Prostate gland (tissue), 2 donors: ENCODE measurements around the gene SND1.

Experiments
- POLR2A ChIP-seq: fragments of 450-650 bp; IDR thresholded peaks from one replicate; pipeline ENCODE4 v1.6.1; 2016; ENCODE audit warnings: antibody characterized with exemption, mild to moderate bottlenecking
- TF ChIP-seq, protein P1 (sequence below), 4 experiments: fragments of 200-600 bp in 2 of 4; fragments of 450-650 bp in 2 of 4; sonication (generic) in 2 of 4; IDR thresholded peaks; 1 replicate in 3 of 4; 2 replicates in 1 of 4; pipeline ENCODE4 v1.5.1; 2016 to 2019; ENCODE audit warnings: antibody characterized with exemption in 4 of 4, mild to moderate bottlenecking in 2 of 4, moderate library complexity in 2 of 4

DNA sequence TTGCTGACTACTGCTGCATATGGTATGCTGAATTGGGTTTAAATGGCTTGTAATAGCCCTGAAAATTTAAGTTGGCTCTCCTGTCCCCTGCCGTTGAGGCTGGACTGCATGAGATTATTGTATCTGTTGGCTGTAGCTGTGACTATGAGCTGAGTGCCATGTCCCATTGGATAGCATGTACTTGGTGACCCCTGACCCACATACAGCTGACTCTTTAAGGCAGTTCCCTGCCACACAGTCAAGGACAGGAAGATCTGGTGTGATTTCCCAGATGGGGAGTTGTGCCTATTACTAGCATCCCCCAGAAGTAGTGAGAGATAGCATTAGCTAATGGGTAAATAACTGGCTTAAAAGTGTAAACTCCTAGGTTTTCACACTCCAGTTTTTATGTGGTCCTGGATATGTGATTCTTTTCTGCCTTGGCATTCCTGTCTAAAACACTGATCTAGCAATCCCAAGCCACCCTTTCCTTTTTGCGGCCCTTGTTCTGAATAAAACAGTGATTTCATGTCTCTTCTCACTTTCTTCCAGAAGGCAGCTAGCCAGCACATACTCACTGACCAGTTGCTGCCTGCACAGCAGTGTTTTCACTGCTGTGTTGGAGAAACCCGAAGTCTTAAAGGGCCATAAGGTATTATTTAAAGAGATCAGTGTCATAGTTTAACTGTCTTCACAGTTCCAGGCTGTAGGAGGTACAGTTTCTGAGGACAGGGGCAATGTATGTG lies 343.3 kb downstream of the SND1 start:
- TF ChIP-seq, protein P1, sequence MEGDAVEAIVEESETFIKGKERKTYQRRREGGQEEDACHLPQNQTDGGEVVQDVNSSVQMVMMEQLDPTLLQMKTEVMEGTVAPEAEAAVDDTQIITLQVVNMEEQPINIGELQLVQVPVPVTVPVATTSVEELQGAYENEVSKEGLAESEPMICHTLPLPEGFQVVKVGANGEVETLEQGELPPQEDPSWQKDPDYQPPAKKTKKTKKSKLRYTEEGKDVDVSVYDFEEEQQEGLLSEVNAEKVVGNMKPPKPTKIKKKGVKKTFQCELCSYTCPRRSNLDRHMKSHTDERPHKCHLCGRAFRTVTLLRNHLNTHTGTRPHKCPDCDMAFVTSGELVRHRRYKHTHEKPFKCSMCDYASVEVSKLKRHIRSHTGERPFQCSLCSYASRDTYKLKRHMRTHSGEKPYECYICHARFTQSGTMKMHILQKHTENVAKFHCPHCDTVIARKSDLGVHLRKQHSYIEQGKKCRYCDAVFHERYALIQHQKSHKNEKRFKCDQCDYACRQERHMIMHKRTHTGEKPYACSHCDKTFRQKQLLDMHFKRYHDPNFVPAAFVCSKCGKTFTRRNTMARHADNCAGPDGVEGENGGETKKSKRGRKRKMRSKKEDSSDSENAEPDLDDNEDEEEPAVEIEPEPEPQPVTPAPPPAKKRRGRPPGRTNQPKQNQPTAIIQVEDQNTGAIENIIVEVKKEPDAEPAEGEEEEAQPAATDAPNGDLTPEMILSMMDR (IDR thresholded peaks at IDR 0.05), result no peak
- TF ChIP-seq POLR2A, result no peak
